ENCODE results near the gene PNKD.

GRCh38 chr2:218384975-218385374, 114.7 kb downstream of the PNKD start:
- TF ChIP-seq CTCF (IDR thresholded peaks at IDR 0.05) (no peak), EZH2 (IDR thresholded peaks at IDR 0.05) (no peak)

All from neural progenitor cell (in vitro differentiated cells).